HG03095 (cell line): ENCODE results near the gene ZNF665.
"Not testable (repeated sequence)": the region's sequence is repeated elsewhere in the genome, so short reads cannot be mapped to it uniquely, and the experiment has no call there.

Source experiments
- ATAC-seq: cut with Tn5 transposase; IDR thresholded peaks from one replicate; pipeline ENCODE4 v1.9.1; 2021; ENCODE audit warnings: moderate library complexity; ENCODE audit not compliant: unreplicated experiment

The ZNF665 gene

GRCh38 chr19:53158119-53158656, 35.0 kb downstream of the ZNF665 start:
- no peak for ATAC-seq

GRCh38 chr19:53157626-53158025, 35.5 kb downstream of the ZNF665 start:
- no peak for ATAC-seq

DNA sequence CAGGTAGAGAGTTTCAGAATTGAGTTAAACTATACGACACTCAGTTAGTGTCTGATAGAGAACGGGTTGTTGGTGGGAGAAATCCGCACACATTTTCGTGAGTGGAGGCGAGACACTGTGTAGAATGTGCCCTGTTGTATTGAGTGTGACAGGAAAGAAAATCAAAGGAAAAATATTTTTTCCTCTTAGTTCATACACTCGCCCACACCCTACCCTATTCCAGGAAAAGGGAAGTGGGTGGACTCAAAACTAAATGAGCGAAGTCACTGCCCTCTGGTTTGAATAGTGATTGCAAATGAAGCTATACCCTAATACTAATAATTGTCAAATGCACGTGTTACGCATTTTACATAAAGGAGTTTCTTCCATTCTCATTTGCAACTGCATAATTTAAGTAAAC, 36.3 kb downstream of the ZNF665 start:
- ATAC-seq = no peak

DNA sequence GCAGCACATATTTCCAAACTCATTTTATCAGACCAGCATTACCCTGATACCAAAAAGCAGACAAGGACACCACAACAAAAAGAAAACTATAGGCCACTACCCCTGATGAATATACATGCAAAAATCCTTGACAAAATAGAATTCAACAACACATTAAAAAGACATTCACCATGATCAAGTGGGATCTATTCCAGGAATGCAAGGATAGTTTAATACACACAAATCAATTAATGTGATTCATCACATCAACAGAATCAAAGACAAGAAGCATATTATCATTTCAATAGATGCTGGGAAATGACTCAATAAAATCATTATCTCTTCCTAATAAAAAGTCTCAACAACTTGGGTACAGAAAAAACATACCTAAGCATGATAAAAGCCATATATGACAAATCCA, 45.5 kb downstream of the ZNF665 start:
- ATAC-seq = no peak

- ATAC-seq = no peak
Observed at GRCh38 chr19:53140351-53140750, 52.8 kb downstream of the ZNF665 start.

DNA sequence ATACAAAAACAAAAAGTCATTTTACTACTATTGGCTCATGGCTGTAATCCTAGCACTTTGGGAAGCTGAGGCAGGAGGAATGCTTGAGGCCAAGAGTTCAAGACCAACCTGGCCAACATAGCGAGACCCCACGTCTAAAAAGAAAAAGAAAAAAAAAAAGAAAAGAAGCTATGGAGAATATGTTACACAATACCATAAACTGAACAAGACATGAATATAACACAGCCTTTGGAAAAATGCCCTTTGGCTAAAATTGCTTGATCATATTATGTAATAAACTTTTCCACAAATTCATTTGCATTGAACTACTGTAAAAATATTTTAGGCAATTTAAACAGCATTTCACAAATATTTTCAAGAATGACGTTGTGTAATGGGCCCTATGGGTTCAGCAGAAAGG, 56.7 kb downstream of the ZNF665 start:
- ATAC-seq = no peak

DNA sequence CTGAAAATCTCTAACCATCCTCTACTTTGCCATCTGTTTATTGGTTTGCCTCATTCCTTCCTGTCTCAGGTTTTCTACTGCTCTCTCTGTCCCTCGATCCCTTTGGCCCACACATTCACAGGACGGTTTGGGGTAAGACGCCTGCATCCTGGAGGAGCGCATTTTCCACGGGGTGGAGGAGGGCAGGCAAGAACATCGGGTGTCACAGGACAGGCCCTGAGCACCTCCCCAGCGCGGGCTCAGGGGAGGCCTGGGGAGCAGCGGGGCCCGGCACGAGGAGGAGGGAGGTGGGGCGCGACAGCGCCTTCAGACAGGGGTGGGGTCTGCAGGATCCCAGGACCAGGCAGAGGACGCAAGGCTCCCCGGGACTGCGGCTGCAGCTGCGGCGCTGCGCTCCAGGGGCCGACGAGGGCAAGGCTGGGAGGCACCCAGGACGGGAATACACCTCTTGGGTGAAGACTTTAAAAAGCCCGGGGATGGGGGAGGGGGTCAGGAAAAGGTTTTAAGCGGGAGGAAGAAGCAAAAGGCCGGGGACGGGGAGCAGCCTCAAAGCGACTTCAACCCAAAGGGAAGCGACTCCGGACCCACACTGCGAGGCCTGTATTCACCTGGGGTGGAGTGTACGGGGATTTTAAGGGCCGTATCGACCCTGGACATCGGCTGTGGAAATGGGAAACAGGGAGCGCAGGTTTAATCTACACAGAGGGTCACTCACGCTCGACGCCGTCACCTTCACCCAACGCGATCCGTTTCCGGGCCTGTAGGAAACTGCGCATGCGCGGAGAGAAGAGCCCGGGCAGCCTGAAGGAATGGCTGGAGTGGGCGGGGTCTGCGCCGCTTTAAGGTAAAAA, 60.8 kb downstream of the ZNF665 start, which contains the start of gene ZNF415:
TSS of gene ZNF415 (minus strand) at position 770 of the 851 bp plus-strand sequence. CDS start 10,234 bp downstream, outside the sequence.
- ATAC-seq = no peak

GRCh38 chr19:53131727-53132126, 61.4 kb downstream of the ZNF665 start:
- ATAC-seq = no peak

DNA sequence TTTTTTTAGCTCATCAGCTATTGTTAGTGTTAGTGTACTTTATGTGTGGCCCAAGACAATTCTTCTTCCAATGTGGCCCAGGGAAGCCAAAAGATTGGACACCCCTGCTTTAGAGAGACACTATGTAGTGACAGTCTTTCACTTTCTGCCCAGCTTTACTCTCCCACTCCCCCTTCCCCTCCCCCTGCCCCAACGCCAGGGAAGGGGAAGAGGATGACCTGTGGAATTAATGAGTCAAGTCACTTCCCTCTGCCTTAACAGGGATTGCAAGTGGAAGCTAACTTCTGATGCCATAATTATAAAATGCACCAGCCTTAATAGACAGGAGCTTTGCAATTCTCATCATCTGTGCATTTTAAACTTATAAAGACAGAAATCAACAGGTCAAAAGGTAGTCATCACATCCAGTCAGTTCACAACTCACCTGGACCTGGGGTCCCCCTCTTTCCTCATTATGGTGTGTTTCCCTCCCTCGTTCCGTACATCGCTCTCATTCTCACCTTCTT, 62.0 kb downstream of the ZNF665 start:
- ATAC-seq = no peak

- ATAC-seq = no peak
Observed at GRCh38 chr19:53130506-53130905, 62.7 kb downstream of the ZNF665 start.

DNA sequence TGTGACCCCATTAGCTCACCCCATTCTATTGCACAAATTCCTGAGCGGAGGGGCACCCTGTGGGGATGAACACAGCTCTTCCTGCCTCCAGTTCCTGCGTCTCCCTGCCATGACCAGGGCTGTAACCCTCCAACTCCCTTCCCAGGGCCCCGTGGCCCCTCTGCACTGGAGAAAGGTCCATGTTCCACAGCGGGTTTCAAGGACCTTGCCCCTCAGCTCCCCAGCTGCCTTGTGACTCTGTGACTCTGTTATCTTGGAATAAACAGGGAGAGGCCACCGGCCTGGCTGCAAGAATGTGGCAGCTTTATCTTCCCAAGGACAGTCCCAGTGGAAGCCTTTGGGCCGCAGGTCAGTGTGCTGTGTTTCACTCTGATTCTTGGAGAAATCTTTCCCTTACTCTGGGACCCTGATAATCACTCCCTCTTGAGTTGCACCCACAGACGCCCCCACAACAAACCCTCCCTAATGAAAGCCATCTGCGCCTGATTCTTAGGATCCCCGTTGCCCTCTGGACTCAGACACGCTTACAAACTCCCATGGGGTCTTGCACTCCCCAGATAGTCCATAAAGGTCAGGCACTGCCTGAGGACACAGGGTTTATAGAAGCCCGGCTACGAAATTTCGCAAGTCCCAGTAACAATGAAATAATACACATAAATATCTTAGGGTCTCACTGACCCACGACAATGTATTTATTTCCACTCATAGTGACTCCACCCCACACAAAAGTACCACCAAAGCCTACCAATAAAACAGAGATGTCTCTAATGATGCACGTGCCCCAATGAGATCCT, 66.2 kb downstream of the ZNF665 start:
- ATAC-seq = not testable (repeated sequence)

DNA sequence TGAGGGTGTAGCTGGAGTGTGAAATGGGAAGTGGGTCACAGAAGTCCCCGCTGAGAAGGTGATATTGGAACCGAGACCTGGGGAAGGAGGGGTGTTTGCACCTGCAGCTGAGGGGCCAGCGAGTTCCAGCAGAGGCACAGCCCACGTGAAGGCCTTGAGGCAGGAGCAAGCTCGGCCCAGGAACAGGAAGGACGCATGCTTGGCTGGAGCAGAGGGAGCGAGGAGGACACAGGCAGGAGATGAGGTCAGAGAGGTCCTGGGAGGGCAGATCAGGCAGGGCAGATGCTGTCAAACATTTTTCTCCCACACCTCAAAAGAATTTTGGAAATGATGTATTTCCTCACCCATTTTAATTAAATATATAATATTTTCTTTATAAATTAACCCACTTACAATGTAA, 69.8 kb downstream of the ZNF665 start:
- ATAC-seq = no peak
